ENCODE measurements around the gene TMEFF2.

Gene TMEFF2

DNA sequence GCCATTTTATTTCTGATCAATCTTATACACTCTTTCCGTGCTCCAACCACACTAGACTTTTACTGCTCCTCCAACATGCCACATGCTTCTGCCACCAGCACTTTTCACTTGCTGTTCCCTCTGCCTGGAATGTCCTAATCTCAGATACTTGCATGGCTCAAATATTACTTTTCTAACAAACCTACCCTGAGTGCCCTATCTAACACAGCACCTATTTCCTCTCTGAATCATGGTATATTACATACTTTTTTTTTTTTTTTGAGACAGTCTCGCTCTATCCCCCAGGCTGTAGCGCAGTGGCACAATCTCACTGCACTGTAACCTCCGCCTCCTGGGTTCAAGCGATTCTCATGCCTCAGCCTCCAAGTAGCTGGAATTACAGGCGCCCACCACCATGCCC lies 181.5 kb downstream of the TMEFF2 start:
- Histone ChIP-seq H3K9ac (ENCODE audit: low read length) (no peak overlapping the region), H3K4me1 (ENCODE audit: control insufficient read depth, insufficient read depth, low read length) (no peaks in the 10 kb centered on the region), H3K4me3 (ENCODE audit: low read length) (no peak overlapping the region), H3K27ac (ENCODE audit: low read depth, low read length) (no peak overlapping the region), H3K36me3 (ENCODE audit: control insufficient read depth, insufficient read depth, low read length) (no peaks in the 10 kb centered on the region), H3K27me3 (ENCODE audit: control insufficient read depth, insufficient read depth, low read length) (no peaks in the 10 kb centered on the region)

DNA sequence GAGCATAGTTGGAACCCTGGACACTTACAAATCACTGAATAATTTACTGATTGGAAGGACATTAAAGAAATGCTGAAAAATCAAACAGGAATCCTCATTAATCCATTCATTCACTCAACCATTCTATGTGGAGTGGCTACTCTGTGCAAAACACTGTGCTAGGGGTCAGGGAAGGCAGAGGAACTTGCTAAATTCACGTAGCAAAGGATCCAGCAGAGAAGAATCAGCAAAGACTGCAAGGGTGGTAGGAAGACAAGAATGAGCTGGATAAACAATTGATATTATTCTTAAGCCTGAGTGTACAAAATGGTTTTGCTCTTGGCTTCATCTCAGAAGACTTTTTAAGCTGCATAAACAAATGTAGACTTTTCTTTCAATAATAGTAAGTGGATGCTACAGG lies 183.5 kb downstream of the TMEFF2 start:
- Histone ChIP-seq H3K9ac (ENCODE audit: low read length) (no peak overlapping the region), H3K4me1 (ENCODE audit: control insufficient read depth, insufficient read depth, low read length) (no peaks in the 10 kb centered on the region), H3K36me3 (ENCODE audit: control insufficient read depth, insufficient read depth, low read length) (no peaks in the 10 kb centered on the region), H3K27ac (ENCODE audit: low read depth, low read length) (no peak overlapping the region), H3K4me3 (ENCODE audit: low read length) (no peak overlapping the region), H3K27me3 (ENCODE audit: control insufficient read depth, insufficient read depth, low read length) (no peaks in the 10 kb centered on the region)

DNA sequence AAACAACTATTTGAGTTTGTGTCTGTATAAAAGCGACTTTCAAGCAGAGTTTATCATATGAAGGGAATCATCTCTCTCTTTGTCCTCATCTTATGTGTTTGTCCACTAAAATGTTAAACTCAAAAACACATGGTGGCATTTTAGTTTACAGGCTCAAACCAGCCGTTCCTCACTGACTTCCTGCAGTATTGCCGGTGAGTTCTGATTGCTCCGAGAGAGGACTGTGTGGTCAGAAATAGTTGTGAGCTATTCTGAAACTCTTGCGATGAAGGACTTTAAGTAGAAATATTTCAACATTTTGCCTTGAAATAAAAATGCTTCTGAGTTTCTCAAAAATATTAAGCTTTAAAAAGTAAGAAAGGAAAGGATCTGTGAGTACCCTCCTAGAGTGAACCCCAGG lies 184.7 kb downstream of the TMEFF2 start:
- Histone ChIP-seq H3K27ac (ENCODE audit: low read depth, low read length) (no peak overlapping the region), H3K4me3 (ENCODE audit: low read length) (no peak overlapping the region), H3K36me3 (ENCODE audit: control insufficient read depth, insufficient read depth, low read length) (no peaks in the 10 kb centered on the region), H3K4me1 (ENCODE audit: control insufficient read depth, insufficient read depth, low read length) (no peaks in the 10 kb centered on the region), H3K27me3 (ENCODE audit: control insufficient read depth, insufficient read depth, low read length) (no peaks in the 10 kb centered on the region), H3K9ac (ENCODE audit: low read length) (no peak overlapping the region)

DNA sequence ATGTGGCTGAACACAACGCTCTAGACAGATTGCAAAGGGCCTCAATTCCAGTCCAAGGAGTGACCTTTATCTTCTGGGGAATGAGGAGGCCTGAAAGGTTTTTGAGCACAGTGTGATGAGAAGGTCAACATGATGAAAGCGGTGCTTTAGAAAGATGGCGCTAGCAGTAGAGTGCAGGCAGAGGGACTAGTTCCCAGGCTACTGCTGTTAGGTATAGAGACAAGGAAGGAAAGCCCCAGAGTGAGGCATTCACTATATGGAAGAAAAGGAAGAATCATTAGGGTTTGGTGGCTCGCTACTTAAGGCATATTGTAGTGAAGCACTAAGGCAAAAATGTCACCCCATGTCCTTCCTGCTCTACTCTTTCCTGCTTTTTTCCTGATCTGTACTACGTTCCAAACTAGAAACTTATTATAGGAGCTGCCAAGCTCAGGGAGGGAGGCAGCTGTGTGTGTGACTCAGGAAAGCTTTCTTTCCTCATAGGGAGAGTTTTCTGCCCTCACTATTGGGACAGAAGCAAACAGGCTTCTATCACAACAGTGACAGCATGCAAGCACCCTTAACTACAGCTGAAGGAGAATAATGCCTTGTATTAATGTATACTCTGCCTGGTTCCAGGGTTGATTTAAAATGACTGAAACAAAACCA lies 187.0 kb downstream of the TMEFF2 start:
- no peaks in the 10 kb centered on the region for H3K36me3 ChIP-seq (ENCODE audit: control insufficient read depth, insufficient read depth, low read length)
- no peak overlapping the region for H3K9ac ChIP-seq (ENCODE audit: low read length)
- no peak overlapping the region for H3K27ac ChIP-seq (ENCODE audit: low read depth, low read length)
- no peak overlapping the region for H3K4me3 ChIP-seq (ENCODE audit: low read length)
- H3K4me1 ChIP-seq (ENCODE audit: control insufficient read depth, insufficient read depth, low read length), result no peaks in the 10 kb centered on the region
- H3K27me3 ChIP-seq (ENCODE audit: control insufficient read depth, insufficient read depth, low read length), result no peaks in the 10 kb centered on the region

DNA sequence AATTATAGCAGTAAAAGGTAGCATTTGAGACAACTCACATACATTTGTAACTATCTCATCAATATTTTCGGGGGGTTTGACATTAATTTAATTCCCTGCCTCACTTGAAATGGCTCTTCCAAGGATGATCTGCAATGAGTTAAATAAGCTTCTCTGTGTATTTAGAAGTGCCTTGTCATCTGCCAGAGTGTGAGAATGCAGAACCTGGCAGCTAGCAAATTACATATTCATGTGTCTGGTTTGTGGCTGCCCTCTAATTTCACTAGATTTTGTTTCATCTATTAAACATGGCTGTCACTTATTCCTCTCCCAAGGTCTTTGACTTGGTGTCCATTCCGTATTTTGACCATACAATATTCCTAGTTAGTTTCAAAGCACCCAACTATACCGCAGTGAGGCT lies 189.5 kb downstream of the TMEFF2 start:
- no peak overlapping the region for H3K27ac ChIP-seq (ENCODE audit: low read depth, low read length)
- H3K4me1 ChIP-seq (ENCODE audit: control insufficient read depth, insufficient read depth, low read length), result no peaks in the 10 kb centered on the region
- H3K9ac ChIP-seq (ENCODE audit: low read length), result no peak overlapping the region

DNA sequence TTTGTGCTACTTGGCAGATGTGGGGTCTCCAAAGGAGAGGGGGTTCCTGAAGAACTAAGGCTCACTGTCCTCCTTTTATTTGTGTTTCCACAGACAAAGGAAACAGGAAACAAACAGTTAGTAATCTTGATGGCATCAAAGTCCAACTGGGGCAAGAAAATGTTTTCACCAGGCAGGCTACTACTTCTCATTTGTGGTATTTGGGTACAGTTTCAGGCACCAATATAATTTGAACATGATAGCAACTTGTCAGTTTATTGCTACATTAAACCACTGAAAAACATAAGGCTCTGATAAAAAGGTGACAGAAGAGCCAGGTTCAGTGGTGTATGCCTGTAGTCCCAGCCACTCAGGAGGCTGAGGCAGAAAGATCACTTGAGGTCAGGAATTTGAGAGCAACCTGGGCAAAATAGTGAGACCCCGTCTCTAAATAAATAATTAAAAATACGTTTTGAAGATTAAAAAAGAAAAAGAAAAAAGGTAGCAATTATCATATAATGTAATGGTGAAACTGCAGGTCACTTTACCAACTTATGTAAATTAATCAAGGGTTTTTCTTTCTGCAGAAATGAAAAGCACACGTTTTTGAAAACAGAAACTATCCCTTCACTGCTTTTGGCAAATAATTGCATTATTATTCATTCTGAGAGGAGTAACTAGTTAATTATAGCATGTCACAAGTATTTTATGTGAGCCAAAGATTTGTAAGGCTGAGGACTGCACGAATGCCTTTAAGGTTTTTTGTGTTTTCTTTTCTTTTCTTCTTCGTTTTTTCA lies 190.4 kb downstream of the TMEFF2 start:
- Histone ChIP-seq H3K36me3 (ENCODE audit: control insufficient read depth, insufficient read depth, low read length) (no peaks in the 10 kb centered on the region), H3K4me1 (ENCODE audit: control insufficient read depth, insufficient read depth, low read length) (no peaks in the 10 kb centered on the region)

More for the DNA sequence above, 189.5 kb downstream of the TMEFF2 start:
- no peak overlapping the region for H3K4me3 ChIP-seq (ENCODE audit: low read length)
- H3K27me3 ChIP-seq (ENCODE audit: control insufficient read depth, insufficient read depth, low read length), result no peaks in the 10 kb centered on the region
- no peaks in the 10 kb centered on the region for H3K36me3 ChIP-seq (ENCODE audit: control insufficient read depth, insufficient read depth, low read length)

DNA sequence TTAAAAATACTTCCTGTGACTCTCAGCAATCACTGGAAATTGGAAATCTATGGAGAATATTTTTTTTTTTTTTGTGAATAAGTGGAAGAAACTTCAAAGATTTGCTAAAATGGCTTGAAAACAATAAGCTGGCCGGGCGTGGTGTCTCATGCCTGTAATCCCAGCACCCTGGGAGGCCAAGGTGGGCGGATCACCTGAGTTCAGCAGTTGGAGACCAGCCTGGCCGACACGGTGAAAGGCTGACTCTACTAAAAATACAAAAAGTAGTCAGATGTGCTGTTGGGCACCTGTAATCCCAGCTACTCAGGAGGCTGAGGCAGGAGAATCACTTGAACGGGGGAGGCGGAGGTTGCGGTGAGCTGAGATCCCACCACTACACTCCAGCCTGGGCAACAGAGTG lies 192.3 kb downstream of the TMEFF2 start:
- Histone ChIP-seq H3K27ac (ENCODE audit: low read depth, low read length) (no peak overlapping the region), H3K36me3 (ENCODE audit: control insufficient read depth, insufficient read depth, low read length) (no peaks in the 10 kb centered on the region), H3K27me3 (ENCODE audit: control insufficient read depth, insufficient read depth, low read length) (no peaks in the 10 kb centered on the region), H3K9ac (ENCODE audit: low read length) (no peak overlapping the region), H3K4me1 (ENCODE audit: control insufficient read depth, insufficient read depth, low read length) (no peaks in the 10 kb centered on the region), H3K4me3 (ENCODE audit: low read length) (no peak overlapping the region)

More for the DNA sequence above, 190.4 kb downstream of the TMEFF2 start:
- Histone ChIP-seq H3K4me3 (ENCODE audit: low read length) (no peak overlapping the region), H3K27me3 (ENCODE audit: control insufficient read depth, insufficient read depth, low read length) (no peaks in the 10 kb centered on the region), H3K9ac (ENCODE audit: low read length) (no peak overlapping the region), H3K27ac (ENCODE audit: low read depth, low read length) (no peak overlapping the region)

DNA sequence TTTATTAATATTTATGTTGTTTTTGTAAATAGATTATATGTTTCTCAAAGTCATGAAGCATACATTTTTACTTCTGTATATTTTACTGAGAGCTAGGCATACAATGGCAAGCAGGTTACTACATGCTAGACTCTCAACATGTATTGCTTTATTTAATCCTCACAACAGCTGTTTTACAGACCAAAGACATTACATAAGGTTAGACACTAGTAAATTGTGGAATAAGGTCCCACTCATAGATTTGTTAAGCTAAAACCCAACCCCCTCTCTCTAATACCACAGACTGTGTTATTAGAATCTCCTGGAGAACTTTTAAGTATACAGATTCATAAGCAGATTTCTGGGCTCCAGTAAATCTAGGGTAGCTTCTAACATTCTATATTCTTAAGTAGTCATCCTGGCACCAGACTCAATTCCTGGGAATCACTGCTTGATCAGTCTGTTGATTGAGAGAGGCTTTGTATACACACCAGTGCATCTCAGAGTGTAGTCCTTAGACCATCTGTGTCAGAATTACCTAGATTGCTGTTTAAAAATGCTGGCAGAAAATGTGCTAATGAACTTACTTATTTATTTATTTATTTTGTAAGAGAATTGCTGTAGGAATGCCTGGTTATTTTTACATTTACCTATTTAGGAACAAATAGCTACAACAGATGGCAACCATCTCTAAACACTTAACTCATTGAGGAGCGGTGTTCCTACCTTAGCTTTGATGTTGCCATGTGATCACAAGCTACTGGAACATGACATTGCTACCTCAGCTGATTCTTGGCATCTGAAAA lies 194.3 kb downstream of the TMEFF2 start:
- no peaks in the 10 kb centered on the region for H3K27me3 ChIP-seq (ENCODE audit: control insufficient read depth, insufficient read depth, low read length)

DNA sequence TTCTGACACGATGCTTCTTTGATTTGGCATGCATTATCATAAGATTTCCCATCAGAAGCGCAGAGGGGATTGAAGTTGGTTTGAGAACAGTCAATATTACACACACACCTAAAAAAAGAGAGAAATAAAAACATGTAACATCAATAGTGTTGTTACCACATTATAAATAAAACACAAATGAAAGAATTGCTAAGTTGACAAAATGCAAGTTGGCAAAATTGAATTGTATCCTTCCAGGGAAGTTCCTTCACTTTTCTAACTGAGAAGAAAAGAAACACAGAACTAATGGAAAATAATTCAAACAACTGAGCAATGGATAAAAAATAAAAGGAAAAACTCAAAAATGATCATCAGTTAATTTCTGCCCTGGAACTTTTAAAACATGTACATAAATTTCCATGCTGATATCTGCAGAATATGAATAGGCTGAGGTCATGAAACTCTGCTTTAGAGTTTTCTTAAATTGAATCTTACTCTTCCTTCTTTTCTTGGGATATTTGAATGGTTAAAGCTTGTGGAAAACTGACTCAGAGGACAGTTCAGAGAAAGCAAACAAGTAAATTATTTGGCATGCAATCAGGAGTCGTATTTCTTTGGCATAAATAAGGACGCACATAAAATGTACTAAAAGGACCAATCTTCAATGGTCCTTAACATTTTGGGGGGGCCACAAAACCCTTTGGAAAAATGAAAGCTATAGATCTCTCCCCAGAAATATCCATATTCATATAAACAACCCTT lies 195.5 kb downstream of the TMEFF2 start:
- Histone ChIP-seq H3K36me3 (ENCODE audit: control insufficient read depth, insufficient read depth, low read length) (no peaks in the 10 kb centered on the region), H3K4me1 (ENCODE audit: control insufficient read depth, insufficient read depth, low read length) (no peaks in the 10 kb centered on the region)

More for the DNA sequence above, 194.3 kb downstream of the TMEFF2 start:
- Histone ChIP-seq H3K4me1 (ENCODE audit: control insufficient read depth, insufficient read depth, low read length) (no peaks in the 10 kb centered on the region), H3K36me3 (ENCODE audit: control insufficient read depth, insufficient read depth, low read length) (no peaks in the 10 kb centered on the region), H3K9ac (ENCODE audit: low read length) (no peak overlapping the region), H3K27ac (ENCODE audit: low read depth, low read length) (no peak overlapping the region), H3K4me3 (ENCODE audit: low read length) (no peak overlapping the region)

DNA sequence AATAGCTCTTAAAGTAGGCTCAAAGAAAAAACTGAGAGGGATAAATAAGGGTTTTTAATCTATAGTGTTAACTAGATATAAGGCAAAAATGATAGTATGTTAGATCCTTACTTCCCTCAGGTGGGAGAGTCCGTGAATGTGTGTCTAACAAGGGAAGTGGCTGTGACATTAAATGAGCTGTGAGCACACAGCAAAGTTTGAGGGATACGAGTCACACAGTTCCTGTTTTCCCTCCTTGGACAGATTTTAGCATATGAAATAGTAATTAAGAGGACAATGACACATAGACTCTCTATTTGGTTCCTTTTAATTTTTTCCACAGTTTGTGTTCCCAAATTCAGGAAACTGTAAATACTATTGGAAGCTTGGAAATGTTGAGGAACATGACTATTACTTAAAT lies 199.4 kb downstream of the TMEFF2 start:
- Histone ChIP-seq H3K4me3 (ENCODE audit: low read length) (no peak overlapping the region), H3K27ac (ENCODE audit: low read depth, low read length) (no peak overlapping the region), H3K9ac (ENCODE audit: low read length) (no peak overlapping the region), H3K4me1 (ENCODE audit: control insufficient read depth, insufficient read depth, low read length) (no peaks in the 10 kb centered on the region), H3K27me3 (ENCODE audit: control insufficient read depth, insufficient read depth, low read length) (no peaks in the 10 kb centered on the region), H3K36me3 (ENCODE audit: control insufficient read depth, insufficient read depth, low read length) (no peaks in the 10 kb centered on the region)

More for the DNA sequence above, 195.5 kb downstream of the TMEFF2 start:
- no peaks in the 10 kb centered on the region for H3K27me3 ChIP-seq (ENCODE audit: control insufficient read depth, insufficient read depth, low read length)
- H3K27ac ChIP-seq (ENCODE audit: low read depth, low read length), result no peak overlapping the region
- no peak overlapping the region for H3K9ac ChIP-seq (ENCODE audit: low read length)
- H3K4me3 ChIP-seq (ENCODE audit: low read length), result no peak overlapping the region

DNA sequence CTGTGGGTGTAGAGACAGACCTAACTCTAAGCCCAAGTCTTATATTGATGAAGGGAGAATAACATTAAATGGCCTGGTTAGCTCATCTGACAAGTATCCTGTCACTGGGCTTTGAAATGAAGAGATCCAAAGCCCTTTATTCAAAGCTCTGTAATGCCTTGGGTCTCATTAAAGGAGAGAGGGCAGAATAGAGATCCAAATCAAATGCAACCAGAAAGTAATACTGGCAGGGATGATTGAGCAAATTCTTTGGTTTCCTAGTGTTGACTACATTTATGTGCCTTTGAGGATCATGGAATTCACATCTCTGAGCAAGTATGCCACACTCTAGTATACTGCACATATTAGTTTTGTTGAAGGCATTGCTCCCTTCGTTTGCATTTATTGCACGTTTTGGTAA lies 200.0 kb downstream of the TMEFF2 start:
- Histone ChIP-seq H3K27me3 (ENCODE audit: control insufficient read depth, insufficient read depth, low read length) (no peaks in the 10 kb centered on the region), H3K36me3 (ENCODE audit: control insufficient read depth, insufficient read depth, low read length) (no peaks in the 10 kb centered on the region), H3K4me1 (ENCODE audit: control insufficient read depth, insufficient read depth, low read length) (no peaks in the 10 kb centered on the region), H3K4me3 (ENCODE audit: low read length) (no peak overlapping the region), H3K27ac (ENCODE audit: low read depth, low read length) (no peak overlapping the region), H3K9ac (ENCODE audit: low read length) (no peak overlapping the region)

DNA sequence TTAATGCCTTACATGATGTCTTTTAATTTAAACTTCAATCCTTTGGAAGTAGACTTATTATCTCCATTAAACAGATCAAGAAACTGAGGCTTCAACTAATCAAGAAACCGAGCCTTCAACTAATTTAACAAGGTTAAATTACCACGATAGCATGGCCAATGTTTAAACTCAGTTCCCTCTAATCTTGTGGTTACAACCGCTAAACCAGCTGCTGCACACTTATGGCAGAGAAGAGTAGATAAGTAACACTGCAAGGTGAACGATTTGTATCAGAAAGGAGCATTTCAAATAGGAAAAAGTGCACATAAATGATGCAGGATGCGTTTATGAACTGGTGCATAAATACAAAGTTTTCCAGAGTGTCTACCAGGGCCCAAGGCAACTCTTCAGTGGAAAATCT lies 203.3 kb downstream of the TMEFF2 start:
- no peaks in the 10 kb centered on the region for H3K36me3 ChIP-seq (ENCODE audit: control insufficient read depth, insufficient read depth, low read length)
- no peak overlapping the region for H3K4me3 ChIP-seq (ENCODE audit: low read length)
- no peaks in the 10 kb centered on the region for H3K4me1 ChIP-seq (ENCODE audit: control insufficient read depth, insufficient read depth, low read length)
- no peak overlapping the region for H3K27ac ChIP-seq (ENCODE audit: low read depth, low read length)
- no peaks in the 10 kb centered on the region for H3K27me3 ChIP-seq (ENCODE audit: control insufficient read depth, insufficient read depth, low read length)
- no peak overlapping the region for H3K9ac ChIP-seq (ENCODE audit: low read length)

Data from rectal smooth muscle tissue (tissue), 1 donor.